ENCODE data around the gene COL4A4.
A peak's percentile ranks its signal among the peaks of the same experiment; 100 is the strongest.
"Not testable (repeated sequence)": the region's sequence is repeated elsewhere in the genome, so short reads cannot be mapped to it uniquely, and the experiment has no call there.

COL4A4 gene

DNA sequence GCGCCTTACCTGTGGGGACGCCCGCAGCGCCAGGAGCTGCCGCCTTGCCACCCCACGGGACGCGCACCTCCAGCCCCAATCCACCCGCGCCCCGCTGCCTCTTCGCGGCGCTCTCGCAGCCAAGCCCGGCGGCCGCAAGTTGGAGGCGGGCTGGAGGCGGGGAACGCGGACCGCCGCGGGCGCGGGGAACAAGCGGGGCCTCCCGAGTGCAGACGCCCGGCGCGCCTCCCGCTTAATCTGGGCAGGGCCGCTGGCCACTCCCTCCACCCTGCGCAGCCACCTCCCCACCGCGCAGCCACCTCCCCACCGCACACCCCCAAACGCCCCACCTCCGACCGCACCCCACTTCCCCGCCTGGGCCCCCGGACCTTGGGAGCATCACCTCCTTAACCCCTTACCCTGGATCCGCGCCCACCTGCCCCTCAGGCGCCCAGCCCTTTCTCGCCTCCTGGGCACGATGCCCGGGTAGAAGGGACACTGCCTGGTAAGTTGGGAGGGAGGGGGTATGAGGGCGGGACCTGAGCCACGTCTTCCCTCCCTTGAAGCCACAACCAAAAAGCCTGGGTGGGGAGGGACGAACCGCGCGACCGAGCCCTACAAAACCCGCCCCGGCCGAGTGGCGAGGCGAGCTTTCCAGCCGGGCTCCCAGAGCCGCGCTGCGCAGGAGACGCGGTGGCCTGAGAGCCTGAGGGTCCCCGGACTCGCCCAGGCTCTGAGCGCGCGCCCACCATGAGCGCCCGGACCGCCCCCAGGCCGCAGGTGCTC, at the start of gene COL4A4, which contains the start of gene COL4A3:
TSS of gene COL4A4 (minus strand) at position 208 of the 765 bp plus-strand sequence. CDS start 16,722 bp downstream, outside the sequence.
TSS of gene COL4A3 (plus strand) at position 627 of the 765 bp plus-strand sequence. CDS start at position 730, 103 bp downstream.
- DNase-seq (ENCODE audit: low spot score): peak; percentile 60

DNA sequence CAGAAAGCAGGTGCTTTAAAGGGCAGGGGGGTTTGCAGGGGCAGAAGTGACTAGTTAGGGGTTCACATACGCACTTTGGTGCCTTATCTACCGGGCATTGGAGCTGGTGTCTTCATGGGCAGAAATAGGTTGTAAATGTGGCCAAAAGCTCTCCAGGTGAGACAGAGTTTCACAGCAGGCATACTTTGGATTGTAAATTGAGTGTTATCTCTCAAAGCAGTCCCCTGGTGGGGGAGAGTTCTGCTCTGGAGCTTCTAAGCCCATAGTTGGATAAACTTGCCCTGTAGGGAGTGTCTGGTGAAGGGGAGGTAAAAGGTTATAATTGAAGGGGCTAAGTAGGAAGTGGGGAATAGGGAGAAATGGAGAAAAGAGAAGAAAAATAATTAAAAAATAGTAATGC, 43.6 kb upstream of the COL4A4 start:
- no peak for DNase-seq (ENCODE audit: low spot score)

DNA sequence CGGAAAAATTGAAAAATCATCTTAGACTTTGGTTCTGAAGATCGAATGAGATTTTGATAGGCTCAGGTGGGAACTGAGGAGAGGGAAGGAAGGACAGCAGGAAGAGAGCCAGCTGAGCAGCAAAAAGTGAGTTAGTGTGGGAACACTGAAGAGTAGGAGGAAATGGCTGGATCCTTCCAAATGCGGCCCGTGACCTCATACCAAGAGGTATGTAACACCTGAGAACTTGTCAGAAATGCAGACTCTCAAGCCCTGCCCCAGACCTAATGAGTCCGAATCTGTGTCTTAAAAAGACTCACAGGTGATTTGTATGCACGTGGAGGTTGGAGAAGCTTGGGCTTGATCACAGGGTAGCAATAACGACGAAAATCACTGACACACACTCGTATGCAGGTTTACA, 42.4 kb upstream of the COL4A4 start:
- DNase-seq (ENCODE audit: low spot score): no peak

GRCh38 chr2:227205701-227206100, 41.7 kb upstream of the COL4A4 start:
- no peak for DNase-seq (ENCODE audit: low spot score)

DNA sequence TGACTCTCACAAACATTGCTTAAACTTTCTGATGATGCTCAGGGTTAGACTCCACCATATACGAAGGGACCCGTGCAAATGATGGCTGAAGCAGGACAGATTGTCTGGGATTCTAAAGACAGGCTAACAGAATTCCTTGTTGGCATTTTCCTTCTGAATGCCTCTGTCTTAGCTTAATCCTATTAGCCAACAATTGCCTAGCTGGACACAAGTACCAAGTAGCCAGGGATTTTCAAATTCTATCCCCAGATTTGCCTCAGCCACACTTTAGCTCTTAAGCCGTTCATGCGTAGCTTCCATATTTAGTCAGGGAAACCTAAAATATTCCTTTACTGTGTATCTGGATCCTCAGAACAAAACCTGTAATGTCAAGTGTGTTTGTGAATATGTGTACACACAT, 40.4 kb upstream of the COL4A4 start:
- no peak for DNase-seq (ENCODE audit: low spot score)

- DNase-seq (ENCODE audit: low spot score): no peak
These were observed 37.8 kb upstream of the COL4A4 start for GRCh38 chr2:227201771-227202170.

DNA sequence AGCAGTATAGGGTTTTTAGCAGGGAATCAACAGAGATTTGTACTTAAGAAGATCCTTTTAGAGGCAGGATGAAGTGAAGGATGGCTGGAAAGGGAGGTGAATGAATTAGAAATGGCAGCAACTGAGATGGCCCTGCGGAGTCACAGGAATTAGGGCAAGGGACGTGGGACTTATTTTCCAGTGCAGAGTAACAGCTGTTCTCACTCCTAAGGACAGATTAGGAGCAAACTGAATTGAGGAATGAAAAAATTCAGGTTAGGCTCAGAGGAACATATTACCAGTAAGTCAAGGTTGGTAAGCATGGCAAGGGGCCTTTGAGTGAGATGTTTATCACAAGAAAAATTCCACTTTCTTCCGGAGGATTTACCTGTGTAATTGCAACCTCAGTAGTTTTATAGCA, 34.9 kb upstream of the COL4A4 start:
- DNase-seq (ENCODE audit: low spot score): no peak

DNA sequence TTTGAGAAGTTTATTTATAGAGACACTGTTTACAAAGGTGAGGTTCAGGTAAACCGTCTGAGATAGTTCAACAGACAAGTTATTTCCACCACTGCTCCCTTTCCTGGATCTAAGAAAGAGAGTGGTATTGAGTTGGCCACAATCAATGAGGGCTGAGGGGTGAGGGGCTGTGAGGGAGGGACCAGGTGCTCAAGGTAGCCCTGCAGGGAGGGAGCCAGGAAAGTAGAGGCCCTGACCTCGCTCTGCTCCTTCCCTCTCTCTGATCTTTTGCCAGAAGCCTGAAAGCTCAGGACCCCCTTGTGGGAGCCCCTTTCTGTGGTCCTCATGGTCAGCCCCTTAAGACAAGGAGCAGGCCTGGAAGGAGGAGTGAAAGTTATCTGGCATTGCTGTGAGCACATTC, 30.2 kb upstream of the COL4A4 start:
- DNase-seq (ENCODE audit: low spot score): no peak

GRCh38 chr2:227192491-227192890, 28.5 kb upstream of the COL4A4 start:
- no peak for DNase-seq (ENCODE audit: low spot score)

- no peak for DNase-seq (ENCODE audit: low spot score)
These were observed 27.4 kb upstream of the COL4A4 start for GRCh38 chr2:227191367-227191766.

DNA sequence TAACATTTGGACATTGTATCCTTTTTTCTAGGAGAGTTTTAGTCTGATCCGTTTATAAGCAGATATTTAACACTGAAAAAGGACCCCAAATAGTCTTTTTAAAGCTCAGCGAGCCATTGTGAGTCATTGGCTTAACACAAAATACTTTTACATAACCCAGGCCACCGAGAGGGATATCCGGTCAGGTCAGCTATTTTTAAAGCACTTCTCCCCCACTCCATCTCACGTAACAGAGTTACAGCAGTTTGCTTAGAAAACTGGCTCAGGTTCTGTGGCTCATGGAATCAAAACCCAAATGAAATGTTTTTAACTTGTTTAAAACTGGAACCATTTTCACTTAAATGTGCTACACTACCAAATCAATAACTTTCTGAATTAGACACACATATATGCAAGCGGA, 24.3 kb upstream of the COL4A4 start:
- no peak for DNase-seq (ENCODE audit: low spot score)

DNA sequence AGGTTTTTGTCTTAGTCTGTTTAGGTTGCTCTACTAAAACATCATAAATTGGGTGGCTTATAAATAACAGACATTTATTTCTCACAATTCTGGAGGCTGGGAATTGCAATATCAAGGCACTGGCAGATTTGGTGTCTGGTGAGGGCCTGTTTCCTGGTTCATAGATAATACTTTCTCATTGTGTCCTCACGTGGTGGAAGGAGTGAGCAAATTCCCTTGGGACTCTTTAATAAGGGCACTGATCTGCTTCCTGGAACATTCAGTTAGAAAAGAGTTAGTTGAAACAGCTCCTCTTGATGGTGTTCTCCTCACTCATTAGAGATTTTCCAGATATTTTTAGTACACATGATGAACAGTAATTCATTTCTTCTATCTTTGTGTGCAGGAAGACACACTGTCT, 22.7 kb upstream of the COL4A4 start:
- DNase-seq (ENCODE audit: low spot score): no peak

DNA sequence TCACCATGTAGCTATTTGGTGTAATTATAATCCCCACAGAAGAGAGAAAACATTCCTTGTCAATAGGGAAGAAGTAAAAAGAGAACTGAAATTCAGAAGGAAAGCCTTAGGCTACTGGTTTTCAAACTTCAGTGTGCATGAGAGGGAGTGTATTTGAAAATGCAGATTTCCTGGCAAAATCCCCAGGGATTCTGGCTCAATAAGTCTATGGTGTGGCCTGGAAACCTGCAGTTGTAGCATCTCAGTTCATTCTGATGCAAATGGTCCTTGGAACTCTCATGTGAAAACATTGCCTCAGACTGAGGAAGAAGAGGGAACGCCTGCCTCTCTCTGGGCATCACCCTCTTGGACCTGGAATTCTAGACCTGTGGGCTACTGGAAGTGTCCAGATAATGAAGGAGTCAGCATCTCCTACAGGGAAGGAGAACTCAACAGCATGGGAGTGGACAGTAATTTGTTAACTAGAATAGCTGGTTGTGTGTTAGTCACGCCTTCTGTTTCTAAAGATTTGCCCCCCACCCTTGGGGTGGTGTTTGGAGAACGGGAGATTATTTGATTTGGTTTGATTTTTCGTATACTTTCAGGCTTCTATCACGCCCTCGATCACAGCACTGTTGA, 21.7 kb upstream of the COL4A4 start:
- DNase-seq (ENCODE audit: low spot score): no peak

GRCh38 chr2:227183657-227184367, 19.8 kb upstream of the COL4A4 start:
- no peak for DNase-seq (ENCODE audit: low spot score)

DNA sequence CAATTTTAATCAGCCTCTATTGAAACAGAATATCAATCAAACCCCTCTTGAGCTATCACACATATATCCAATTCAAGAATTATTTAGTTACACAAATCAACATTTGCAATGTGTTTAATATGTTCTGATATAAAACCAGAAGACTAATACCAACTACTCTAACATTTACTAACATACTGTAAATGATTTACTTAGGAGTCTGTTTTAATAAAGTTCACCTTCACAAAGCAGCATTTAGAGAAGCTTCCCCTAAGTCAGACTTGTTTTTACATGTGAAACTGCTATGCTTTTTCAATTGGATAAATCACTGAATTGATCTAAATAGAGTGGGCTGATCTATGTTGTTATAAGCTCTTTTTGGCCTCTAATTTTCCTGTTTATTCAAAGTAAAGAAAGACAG, 18.8 kb upstream of the COL4A4 start:
- DNase-seq (ENCODE audit: low spot score): no peak

- DNase-seq (ENCODE audit: low spot score): no peak
These were observed 16.8 kb upstream of the COL4A4 start for GRCh38 chr2:227180770-227181169.

DNA sequence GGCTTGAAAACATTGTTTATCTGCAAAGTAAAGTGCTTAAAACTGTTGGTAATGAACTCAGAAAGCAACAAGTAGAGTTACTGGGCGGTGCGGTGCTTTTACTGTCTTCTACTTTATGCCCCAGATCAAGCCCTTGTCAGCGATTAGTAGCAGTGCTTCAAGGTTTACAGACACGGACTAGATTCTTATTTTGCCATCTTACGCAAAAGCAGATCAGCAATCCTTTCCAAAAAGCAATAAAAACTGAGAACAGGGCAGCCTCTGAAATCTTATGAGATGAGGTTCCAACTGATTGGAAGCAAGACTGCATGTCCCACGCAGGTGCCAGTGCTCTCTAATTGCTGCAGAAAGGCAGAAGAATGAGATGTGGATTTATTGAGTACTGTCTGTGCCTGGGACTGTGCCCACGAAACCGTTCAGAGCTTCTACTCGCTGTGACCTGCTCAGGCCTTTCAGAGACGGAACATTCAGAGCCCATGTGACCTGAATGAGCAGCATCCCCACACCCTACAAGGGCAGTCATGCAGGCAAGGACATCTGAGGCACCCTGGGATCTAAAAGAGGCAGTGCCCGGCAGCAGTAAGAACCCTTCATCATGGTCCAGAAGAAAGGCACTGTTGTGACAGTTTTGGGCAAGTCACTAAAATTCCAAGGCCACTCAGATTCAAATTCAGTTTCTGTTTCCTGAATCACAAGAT, 16.1 kb upstream of the COL4A4 start:
- DNase-seq (ENCODE audit: low spot score): no peak

DNA sequence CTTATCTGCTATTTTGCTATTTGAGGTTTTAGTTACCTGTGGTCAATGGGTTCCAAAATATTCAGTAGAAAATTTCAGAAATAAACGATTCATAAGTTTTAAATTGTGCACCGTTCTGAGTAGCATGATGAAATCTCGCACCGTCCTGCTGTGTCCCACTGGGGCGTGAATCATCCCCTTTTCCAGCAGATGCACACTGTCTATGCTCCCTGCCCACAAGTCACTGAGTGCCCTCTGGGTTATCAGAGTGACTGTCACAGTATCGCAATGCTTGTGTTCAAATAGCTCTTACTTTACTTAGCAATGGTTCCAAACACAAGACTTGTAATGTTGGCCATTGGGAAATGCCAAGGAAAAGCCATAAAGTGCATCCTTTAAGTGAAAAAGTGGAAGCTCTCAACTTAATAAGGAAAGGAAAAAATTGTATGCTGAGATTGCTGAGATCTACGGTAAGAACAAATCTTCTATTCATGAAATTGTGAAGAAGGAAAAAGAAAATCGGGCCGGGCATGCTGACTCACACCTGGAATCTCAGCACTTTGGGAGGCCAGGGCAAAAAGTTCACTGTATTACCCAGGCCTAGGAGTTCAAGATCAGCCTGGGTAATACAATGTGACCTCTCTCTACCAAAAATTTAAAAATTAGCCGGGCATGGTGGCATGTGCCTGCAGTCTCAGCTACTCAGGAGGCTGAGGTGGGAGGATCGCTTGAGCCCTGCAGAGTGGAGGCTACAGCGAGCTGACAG, 13.8 kb upstream of the COL4A4 start:
- no peak for DNase-seq (ENCODE audit: low spot score)

GRCh38 chr2:227171779-227172178, 7.8 kb upstream of the COL4A4 start:
- not testable (repeated sequence) for DNase-seq (ENCODE audit: low spot score)

- DNase-seq (ENCODE audit: low spot score): peak; percentile 60
These were observed 822 bp upstream of the COL4A4 start for GRCh38 chr2:227164763-227165291.

DNA sequence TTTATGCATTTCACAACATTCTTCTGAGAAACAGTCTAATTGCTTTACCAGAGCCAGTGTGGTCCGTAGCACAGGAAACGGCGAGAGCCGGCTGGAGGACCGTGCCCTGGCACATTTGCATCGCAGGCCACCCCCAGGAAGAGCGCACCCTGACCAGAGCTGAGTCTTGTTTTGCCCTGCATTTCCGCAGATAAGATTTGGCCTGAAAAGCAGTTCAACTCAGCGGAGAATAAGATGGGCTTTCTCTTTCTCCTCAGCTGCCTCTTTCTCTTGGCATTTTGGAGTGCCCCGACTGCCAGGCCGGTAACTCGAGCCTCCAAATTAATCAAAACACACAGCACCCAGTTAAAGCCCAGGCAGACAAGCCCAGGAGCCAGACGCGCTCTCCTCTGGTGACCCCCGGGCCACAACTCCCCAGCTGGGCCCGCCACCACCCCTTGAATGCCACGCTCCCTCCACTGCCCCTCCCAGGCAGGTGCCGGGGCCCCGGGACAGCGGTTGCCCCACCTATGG, 464 bp downstream of the COL4A4 start:
- DNase-seq (ENCODE audit: low spot score): peak; percentile 46
